Measurements from ENCODE around the gene C19orf25.

Gene C19orf25

GRCh38 chr19:1434577-1435060 is 44.4 kb downstream of the C19orf25 start:
- DNase-seq (ENCODE audit: insufficient read length, low spot score) (no peak), FAIRE-seq (no peak)

DNA sequence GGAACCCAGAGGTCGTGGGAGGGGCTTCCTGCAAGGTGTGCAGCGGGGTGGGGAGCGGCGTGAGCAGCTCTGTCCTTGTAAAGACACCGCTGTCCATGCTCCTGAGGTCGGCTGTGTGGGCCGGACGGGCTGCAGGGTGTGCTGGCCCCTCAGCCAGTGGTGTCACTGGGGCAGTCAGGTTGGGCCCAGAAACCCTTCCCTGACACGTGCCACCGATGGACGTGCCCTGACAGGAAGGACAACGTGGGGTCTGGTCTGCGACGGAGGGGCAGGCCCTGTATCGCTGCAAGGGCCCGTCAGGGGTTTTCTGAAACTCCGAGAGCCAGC is 45.0 kb downstream of the C19orf25 start:
- FAIRE-seq (no peak), DNase-seq (ENCODE audit: insufficient read length, low spot score) (no peak)

DNA sequence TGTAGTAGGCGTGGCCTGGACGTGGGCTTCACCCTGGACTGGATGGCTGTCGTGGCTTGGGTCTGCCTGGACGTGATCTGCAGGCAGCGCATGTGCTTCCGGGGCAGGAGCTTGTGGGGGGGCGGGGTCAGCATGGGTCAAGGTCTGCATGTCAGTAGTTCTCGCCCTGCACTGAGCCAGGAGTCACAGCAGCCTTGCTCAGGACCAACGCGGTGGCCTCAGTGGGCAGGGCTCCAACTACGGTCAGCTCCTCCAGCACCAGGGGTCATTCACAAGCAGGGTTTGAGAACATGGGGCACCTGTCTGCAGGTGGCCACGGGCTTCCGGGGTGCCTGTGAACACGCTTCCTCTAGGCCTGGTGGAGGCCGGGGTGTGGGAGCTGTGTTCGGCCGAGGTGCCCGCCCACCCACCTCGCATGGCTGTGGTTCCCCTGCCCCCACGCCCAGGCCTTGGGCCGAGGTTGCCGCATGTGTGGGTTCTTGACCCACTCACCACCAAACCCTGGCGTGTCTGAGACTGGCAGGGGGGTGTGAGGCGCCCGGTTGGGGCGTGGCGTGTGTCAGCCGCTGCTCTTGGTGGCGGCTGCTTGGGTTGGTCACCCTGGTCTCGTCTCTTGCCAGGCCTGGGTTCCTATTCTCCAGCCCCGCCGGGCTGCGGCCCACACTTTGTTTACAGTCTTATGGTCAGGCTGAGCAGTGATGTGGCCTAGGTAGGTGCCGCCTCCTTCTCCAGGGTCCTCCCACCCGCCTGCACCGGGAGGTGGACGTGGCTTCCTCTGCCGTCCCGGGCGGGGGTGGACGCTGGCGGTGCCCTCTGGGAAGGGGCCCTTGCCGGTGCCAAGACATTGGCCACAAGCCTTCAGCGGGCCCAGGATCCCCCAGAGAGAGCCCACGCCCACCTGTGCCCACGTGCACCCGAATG is 45.6 kb downstream of the C19orf25 start:
- no peak for FAIRE-seq
- DNase-seq (ENCODE audit: insufficient read length, low spot score), result no peak

- DNase-seq (ENCODE audit: insufficient read length, low spot score) (no peak), FAIRE-seq (no peak)
Measured at GRCh38 chr19:1432507-1432887, 46.5 kb downstream of the C19orf25 start.

- DNase-seq (ENCODE audit: insufficient read length, low spot score) (no peak), FAIRE-seq (no peak)
Measured at GRCh38 chr19:1431759-1432506, 47.1 kb downstream of the C19orf25 start.

DNA sequence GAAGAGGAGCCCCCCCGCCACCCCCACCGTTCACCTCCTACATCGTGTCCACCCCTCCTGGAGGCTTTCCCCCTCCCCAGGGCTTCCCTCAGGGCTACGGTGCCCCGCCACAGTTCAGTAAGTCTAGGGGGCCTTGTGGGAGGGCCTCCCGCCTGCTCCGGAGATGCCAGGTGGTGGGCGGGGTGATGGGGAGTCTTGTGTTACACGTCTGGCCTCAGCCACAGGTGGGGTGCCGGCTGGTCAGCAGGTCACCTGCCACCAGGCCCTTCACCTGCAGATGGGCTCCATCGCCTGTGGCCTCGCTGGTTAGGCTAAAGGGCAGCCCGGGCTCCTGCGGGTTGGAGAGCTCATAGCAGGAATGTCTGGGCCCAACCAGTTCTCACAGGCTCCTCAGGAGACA is 48.8 kb downstream of the C19orf25 start:
- DNase-seq (ENCODE audit: insufficient read length, low spot score), result no peak
- no peak for FAIRE-seq

DNA sequence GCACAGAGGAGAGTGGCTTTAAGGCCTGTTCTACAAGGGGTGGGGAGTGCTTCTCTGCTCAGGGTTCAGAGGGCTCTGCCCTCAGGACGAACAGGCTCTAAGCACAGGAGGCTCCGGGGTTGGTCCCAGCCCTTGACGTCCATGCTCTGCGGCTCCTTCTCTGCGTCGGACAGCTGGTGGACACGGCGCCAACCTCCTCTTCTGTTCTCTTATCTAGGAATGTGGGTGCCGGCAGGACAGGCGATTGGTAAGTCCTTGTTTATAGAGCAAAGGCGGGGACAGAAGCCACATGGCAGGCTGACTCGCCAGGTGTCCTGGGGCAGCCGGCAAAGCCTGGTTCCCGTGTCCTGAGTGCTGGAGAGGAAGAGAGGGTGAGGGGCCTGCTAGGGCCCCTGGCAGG is 49.3 kb downstream of the C19orf25 start:
- DNase-seq (ENCODE audit: insufficient read length, low spot score), result no peak
- FAIRE-seq, result no peak

GRCh38 chr19:1428738-1429391 is 50.1 kb downstream of the C19orf25 start:
- no peak for DNase-seq (ENCODE audit: insufficient read length, low spot score)
- FAIRE-seq, result no peak

- FAIRE-seq (no peak), DNase-seq (ENCODE audit: insufficient read length, low spot score) (no peak)
Measured at GRCh38 chr19:1427221-1427920, 51.6 kb downstream of the C19orf25 start.

GRCh38 chr19:1426736-1427135 is 52.3 kb downstream of the C19orf25 start:
- no peak for DNase-seq (ENCODE audit: insufficient read length, low spot score)
- FAIRE-seq, result no peak

DNA sequence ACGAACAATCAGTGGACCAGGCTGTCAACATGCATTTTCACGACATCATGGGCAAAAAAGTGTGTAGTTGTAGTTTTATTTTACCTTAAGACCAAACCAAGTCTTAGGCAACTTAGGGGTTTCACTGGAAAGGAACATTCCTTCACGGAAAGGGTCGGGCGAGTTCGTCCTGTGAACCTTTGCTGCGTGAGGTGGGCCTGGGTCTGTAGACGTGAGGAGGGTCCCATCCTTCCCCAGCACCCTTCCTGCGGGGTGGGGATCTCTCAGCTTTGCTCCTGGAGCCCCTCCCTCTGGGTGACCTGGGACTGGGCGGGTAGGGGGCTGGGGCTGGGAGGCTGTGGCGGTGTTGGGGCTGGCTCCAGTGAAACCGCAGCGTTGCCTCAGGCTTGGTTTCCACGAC is 53.1 kb downstream of the C19orf25 start:
- DNase-seq (ENCODE audit: insufficient read length, low spot score) (no peak), FAIRE-seq (no peak)

- DNase-seq (ENCODE audit: insufficient read length, low spot score) (no peak), FAIRE-seq (no peak)
Measured at GRCh38 chr19:1425102-1425837, 53.7 kb downstream of the C19orf25 start.

- DNase-seq (ENCODE audit: insufficient read length, low spot score) (no peak), FAIRE-seq (no peak)
Measured at GRCh38 chr19:1424192-1424955, 54.6 kb downstream of the C19orf25 start.

DNA sequence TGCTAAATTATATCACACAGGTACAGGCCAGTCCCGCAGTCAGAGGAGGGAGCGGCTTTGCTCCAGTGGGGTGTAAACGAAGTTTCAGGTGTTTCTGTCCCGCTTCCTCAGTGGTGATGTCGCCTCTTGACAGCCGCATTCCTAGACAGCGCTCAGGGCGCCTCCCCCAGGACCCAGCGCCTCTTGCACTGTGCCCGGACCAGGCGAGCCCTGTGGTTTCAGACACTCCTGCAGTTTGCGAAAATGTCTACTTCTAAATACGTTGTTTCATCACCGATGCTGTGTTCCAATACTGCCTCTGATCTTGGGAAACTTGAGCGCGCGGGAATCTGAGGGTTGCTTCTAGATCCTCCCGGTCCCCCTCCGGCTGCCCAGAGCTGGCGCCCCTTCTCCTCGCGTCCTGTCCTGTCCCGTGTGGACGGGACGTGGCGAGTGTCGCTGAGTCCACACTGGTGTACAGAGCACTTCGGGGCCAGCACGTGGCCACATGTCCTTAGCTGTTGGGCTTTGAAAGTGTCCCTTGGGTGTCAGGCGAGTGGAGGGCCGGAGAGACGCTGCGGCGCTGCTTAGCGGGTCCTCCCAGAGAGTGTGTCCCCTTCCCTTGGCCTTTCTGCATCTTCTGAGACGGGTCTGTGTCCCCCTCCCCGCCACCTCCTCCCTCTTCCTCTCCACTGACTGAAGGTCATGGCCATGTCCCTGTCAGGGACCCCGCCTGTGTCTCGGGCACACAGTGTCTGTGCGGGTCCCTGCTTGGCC is 55.4 kb downstream of the C19orf25 start:
- no peak for FAIRE-seq
- DNase-seq (ENCODE audit: insufficient read length, low spot score), result no peak
